ENCODE measurements around the gene TBX10. TPM values are rescaled to one million over a fixed set of nuclear protein-coding genes. Genes with fewer than 3 reads are reported as not detected.
"Not testable (repeated sequence)": the region's sequence is repeated elsewhere in the genome, so short reads cannot be mapped to it uniquely, and the experiment has no call there.

The TBX10 gene
- not detected for total RNA-seq
- 100 to 1,000 TPM in 1 of 3 donors, 10 to 100 TPM in 2; 15.8 to 109 (median 60.6) TPM for polyA plus RNA-seq

GRCh38 chr11:67639438-67639859, at the start of gene TBX10:
TSS of gene TBX10 (minus strand) at chr11:67639763. CDS start at chr11:67639472, 291 bp downstream.
- H3K27me3 ChIP-seq, result peaks cover 0 to 9% (median 0%) of the 10 kb centered on the region in 3 donors
- intact Hi-C loops (cut with DNase I), result no loop called here

GRCh38 chr11:67689178-67689577, 49.6 kb upstream of the TBX10 start:
- Histone ChIP-seq H3K27me3 (no peaks in the 10 kb centered on the region), H3K9me3 (no peaks in the 10 kb centered on the region), H3K36me3 (no peaks in the 10 kb centered on the region), H3K27ac (no peak overlapping the region), H3K4me3 (no peak overlapping the region), H3K4me1 (no peaks in the 10 kb centered on the region)
- intact Hi-C loops (cut with DNase I), result no loop called here
- TF ChIP-seq EP300 (IDR thresholded peaks at IDR 0.05) (no peak), POLR2A (IDR thresholded peaks at IDR 0.05) (no peak), CTCF (IDR thresholded peaks at IDR 0.05) (no peak), POLR2AphosphoS5 (IDR thresholded peaks at IDR 0.05) (no peak)
- 86% methylated on average over 4 of the region's 4 CpGs for WGBS, 2 donors
- DNase-seq, result no peak

More at GRCh38 chr11:67639438-67639859, at the start of gene TBX10:
- WGBS, 2 donors, result 85 to 90% methylated on average over 18 of the region's 18 CpGs
- H3K27ac ChIP-seq, result no peak within 1 kb of the TSS
- DNase-seq, result peak; percentile 43
- H3K9me3 ChIP-seq, result no peaks in the 10 kb centered on the region
- H3K4me1 ChIP-seq, result no peaks in the 10 kb centered on the region
- no peak within 1 kb of the TSS for H3K4me3 ChIP-seq
- H3K36me3 ChIP-seq, result no peaks in the 10 kb centered on the region
- TF ChIP-seq POLR2A (IDR thresholded peaks at IDR 0.05) (no peak), POLR2AphosphoS5 (IDR thresholded peaks at IDR 0.05) (no peak), EP300 (IDR thresholded peaks at IDR 0.05) (no peak)

- no peaks in the 10 kb centered on the region for H3K4me1 ChIP-seq
- H3K36me3 ChIP-seq, result no peaks in the 10 kb centered on the region
- no peak overlapping the region for H3K4me3 ChIP-seq
- intact Hi-C loops (cut with DNase I), result no loop called here
- no peak for TF ChIP-seq POLR2AphosphoS5 (IDR thresholded peaks at IDR 0.05)
- no peak for TF ChIP-seq CTCF (IDR thresholded peaks at IDR 0.05)
- no peak for TF ChIP-seq EP300 (IDR thresholded peaks at IDR 0.05)
- no peak for TF ChIP-seq POLR2A (IDR thresholded peaks at IDR 0.05)
- WGBS, 2 donors, result 89 to 92% methylated on average over 2 of the region's 2 CpGs
- no peak for DNase-seq
- H3K27me3 ChIP-seq, result no peaks in the 10 kb centered on the region
- H3K27ac ChIP-seq, result no peak overlapping the region
- no peaks in the 10 kb centered on the region for H3K9me3 ChIP-seq
These were observed 48.4 kb upstream of the TBX10 start for GRCh38 chr11:67687986-67688385.

GRCh38 chr11:67685641-67686332, 46.2 kb upstream of the TBX10 start:
- DNase-seq; H3K4me3 ChIP-seq; H3K4me1 ChIP-seq; H3K27me3 ChIP-seq; H3K27ac ChIP-seq; H3K36me3 ChIP-seq; intact Hi-C loops (cut with DNase I); H3K9me3 ChIP-seq: not testable (repeated sequence)
- 51 to 60% methylated on average over 8 of the region's 8 CpGs for WGBS, 2 donors

- H3K27me3 ChIP-seq; DNase-seq; H3K27ac ChIP-seq; intact Hi-C loops (cut with DNase I); H3K4me1 ChIP-seq; H3K36me3 ChIP-seq; H3K9me3 ChIP-seq; H3K4me3 ChIP-seq: not testable (repeated sequence)
- 64 to 74% methylated on average over 14 of the region's 14 CpGs for WGBS, 2 donors
These were observed 42.8 kb upstream of the TBX10 start for GRCh38 chr11:67682126-67683034.
